ENCODE measurements around the gene UCN2. TPM values are rescaled to one million over a fixed set of nuclear protein-coding genes. Genes with fewer than 3 reads are reported as not detected.

Gene UCN2
- total and polyA plus RNA-seq, 11 donors: 0.11 to 0.35 (median 0.24) TPM; not detected in 4

GRCh38 chr3:48514431-48515227, 49.0 kb downstream of the UCN2 start:
- WGBS, 4 donors: 87 to 91% (median 89%) methylated on average over 8 of the region's 8 CpGs
- TF ChIP-seq CTCF (IDR thresholded peaks at IDR 0.05) (no peak), POLR2A (IDR thresholded peaks at IDR 0.05) (no peak)
- DNase-seq: no peak
- Histone ChIP-seq H3K4me1 (peaks cover 0 to 4% (median 0%) of the 10 kb centered on the region in 12 donors), H3K27me3 (no peaks in the 10 kb centered on the region), H3K36me3 (no peaks in the 10 kb centered on the region), H3K27ac (no peak overlapping the region), H3K4me3 (no peak overlapping the region), H3K9me3 (no peaks in the 10 kb centered on the region)
- intact Hi-C loops (cut with DNase I): no loop called here
- no peak for ATAC-seq

MicroRNA genes within 50 kb of the gene (microRNA counts, 767-probe panel; counts per million panel counts)
- microRNA hsa-miR-711: 0 to 71.6 counts per million in 2 donors

Small RNA genes lying within 50 kb of the gene (microRNA-seq; reads per million reads assigned to microRNA genes)
- gene MIR6823 (0 to 0.26 (median 0) reads per million in 4 donors), gene MIR711 (0 reads per million in 4 donors)

Other genes with a start within 250 kb of the UCN2 start
- not detected for gene SPINK8, start 230.1 kb downstream of the UCN2 start, total RNA-seq
- not detected for gene SPINK8, start 230.1 kb downstream of the UCN2 start, polyA plus RNA-seq
- not detected for gene FBXW12, start 191.6 kb downstream of the UCN2 start, total RNA-seq
- not detected for gene FBXW12, start 191.6 kb downstream of the UCN2 start, polyA plus RNA-seq
- gene PLXNB1, start 133.7 kb downstream of the UCN2 start, total RNA-seq: 10 to 100 TPM; 28.0 to 71.8 (median 46.4) TPM
- gene PLXNB1, start 133.7 kb downstream of the UCN2 start, polyA plus RNA-seq: 10 to 100 TPM; 31.8 to 64.6 TPM
- gene CCDC51, start 123.7 kb downstream of the UCN2 start, total RNA-seq: 10 to 100 TPM in 6 of 9 donors, 1 to 10 TPM in 3; 8.2 to 14.8 (median 11.6) TPM
- 10 to 100 TPM in 1 of 2 donors, 1 to 10 TPM in 1; 9.3 to 13.5 TPM for gene CCDC51, start 123.7 kb downstream of the UCN2 start, polyA plus RNA-seq
- gene TMA7, start 123.5 kb downstream of the UCN2 start, total RNA-seq: 100 to 1,000 TPM; 177 to 284 (median 198) TPM
- gene TMA7, start 123.5 kb downstream of the UCN2 start, polyA plus RNA-seq: 100 to 1,000 TPM; 289 to 733 TPM
- gene ATRIP, start 117.0 kb downstream of the UCN2 start, total RNA-seq: 1 to 10 TPM; 2.1 to 5.0 (median 3.6) TPM
- gene ATRIP, start 117.0 kb downstream of the UCN2 start, polyA plus RNA-seq: 1 to 10 TPM; 2.6 to 5.1 TPM
- 100 to 1,000 TPM in 2 of 9 donors, 10 to 100 TPM in 7; 38.6 to 124 (median 54.6) TPM for gene SHISA5, start 59.6 kb downstream of the UCN2 start, total RNA-seq
- 10 to 100 TPM; 25.8 to 68.5 TPM for gene SHISA5, start 59.6 kb downstream of the UCN2 start, polyA plus RNA-seq
- 1 to 10 TPM in 5 of 9 donors, under 1 TPM in 4; 0.44 to 9.1 (median 1.0) TPM for gene PFKFB4, start 7.0 kb downstream of the UCN2 start, total RNA-seq
- gene PFKFB4, start 7.0 kb downstream of the UCN2 start, polyA plus RNA-seq: 1 to 10 TPM; 1.2 to 1.3 TPM
- gene COL7A1, start 31.5 kb upstream of the UCN2 start, total RNA-seq: 10 to 100 TPM in 6 of 9 donors, 1 to 10 TPM in 3; 2.4 to 25.2 (median 11.5) TPM
- 10 to 100 TPM in 1 of 2 donors, 1 to 10 TPM in 1; 4.8 to 18.5 TPM for gene COL7A1, start 31.5 kb upstream of the UCN2 start, polyA plus RNA-seq
- gene UQCRC1, start 45.9 kb upstream of the UCN2 start, total RNA-seq: 1,000 to 10,000 TPM in 5 of 9 donors, 100 to 1,000 TPM in 4; 580 to 2,191 (median 1,008) TPM
- gene UQCRC1, start 45.9 kb upstream of the UCN2 start, polyA plus RNA-seq: 1,000 to 10,000 TPM in 1 of 2 donors, 100 to 1,000 TPM in 1; 802 to 1,337 TPM
- gene TMEM89, start 58.0 kb upstream of the UCN2 start, total RNA-seq: not detected
- not detected for gene TMEM89, start 58.0 kb upstream of the UCN2 start, polyA plus RNA-seq
- gene SLC26A6, start 71.7 kb upstream of the UCN2 start, total RNA-seq: 10 to 100 TPM in 3 of 9 donors, 1 to 10 TPM in 6; 6.7 to 14.6 (median 9.2) TPM
- gene SLC26A6, start 71.7 kb upstream of the UCN2 start, polyA plus RNA-seq: 10 to 100 TPM; 10.0 to 12.9 TPM
- gene CELSR3, start 99.1 kb upstream of the UCN2 start, total RNA-seq: under 1 TPM; 0.10 to 0.36 (median 0.19) TPM
- under 1 TPM; 0.18 to 0.23 TPM for gene CELSR3, start 99.1 kb upstream of the UCN2 start, polyA plus RNA-seq
- 10 to 100 TPM in 7 of 9 donors, 1 to 10 TPM in 2; 9.8 to 47.6 (median 14.7) TPM for gene NCKIPSD, start 122.1 kb upstream of the UCN2 start, total RNA-seq
- gene NCKIPSD, start 122.1 kb upstream of the UCN2 start, polyA plus RNA-seq: 10 to 100 TPM; 11.5 to 16.9 TPM
- 10 to 100 TPM; 14.1 to 35.5 (median 25.6) TPM for gene IP6K2, start 153.4 kb upstream of the UCN2 start, total RNA-seq
- gene IP6K2, start 153.4 kb upstream of the UCN2 start, polyA plus RNA-seq: 10 to 100 TPM; 33.4 to 42.7 TPM